Neuron (in vitro differentiated cells): Measurements from ENCODE around the gene NUDT17.

Source experiments
- H2AFZ ChIP-seq: one replicate; pipeline ENCODE4 v1.6.1; 2013; ENCODE audit warnings: low read depth, mild to moderate bottlenecking, inconsistent platforms, low read length, moderate library complexity
- H3K27me3 ChIP-seq: one replicate; pipeline ENCODE4 v1.6.1; 2013; ENCODE audit warnings: low read length; ENCODE audit not compliant: insufficient read depth
- H3K36me3 ChIP-seq: one replicate; pipeline ENCODE4 v1.6.1; 2013; ENCODE audit warnings: low read length; ENCODE audit not compliant: insufficient read depth
- H3K4me1 ChIP-seq: one replicate; pipeline ENCODE4 v1.6.1; 2013; ENCODE audit warnings: low read length; ENCODE audit not compliant: insufficient read depth
- H3K4me3 ChIP-seq: 2 replicates; pipeline ENCODE4 v1.5.1; 2013; ENCODE audit warnings: mild to moderate bottlenecking, low read length, moderate library complexity
- H3K9me3 ChIP-seq: one replicate; pipeline ENCODE4 v1.6.1; 2013; ENCODE audit warnings: low read length

Gene NUDT17

DNA sequence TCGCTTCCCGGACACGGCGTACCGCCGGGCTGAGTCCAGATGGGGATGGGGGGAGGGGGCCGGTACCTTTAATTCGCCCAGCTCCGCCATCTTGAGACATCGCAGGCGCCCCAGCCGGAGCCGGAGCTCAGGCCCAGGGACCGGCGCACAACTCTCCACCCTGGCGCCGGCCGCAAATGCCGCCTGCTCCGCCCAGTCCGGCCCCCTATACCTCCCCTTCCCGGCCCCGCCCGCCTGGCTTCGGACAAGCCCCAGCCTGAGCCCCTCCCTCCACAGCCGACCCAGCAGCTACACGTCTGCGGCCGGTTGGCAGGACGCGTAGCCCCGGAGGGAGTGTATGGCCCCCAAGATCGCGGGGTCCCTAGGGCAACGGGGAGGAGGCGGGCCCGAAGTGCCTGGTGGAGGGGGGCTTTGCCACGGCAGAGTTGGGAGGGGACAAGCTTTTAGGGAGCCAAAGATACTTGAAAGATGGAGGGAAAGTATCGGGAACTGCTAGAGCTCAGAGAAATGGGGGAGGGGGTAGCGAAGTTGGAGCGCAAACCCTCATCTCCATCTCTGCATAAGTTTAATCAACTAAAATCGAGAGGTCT, 13.6 kb downstream of the NUDT17 start, which contains the start of gene PIAS3:
Gene PIAS3, minus strand, starts transcription at position 181 of the 590 bp plus-strand sequence. Its CDS starts 91 bp downstream, at position 90.
- peaks cover 27% of the 10 kb centered on the region for H3K36me3 ChIP-seq
- peaks cover 10% of the 10 kb centered on the region for H3K4me1 ChIP-seq
- H3K27me3 ChIP-seq = no peaks in the 10 kb centered on the region
- peak within 1 kb of the TSS; percentile 77 for H3K4me3 ChIP-seq
- no peaks in the 10 kb centered on the region for H3K9me3 ChIP-seq
- H2AFZ ChIP-seq = peak within 1 kb of the TSS; percentile 79

GRCh38 chr1:145859491-145860023, 14.1 kb downstream of the NUDT17 start:
- Histone ChIP-seq H3K36me3 (peaks cover 23% of the 10 kb centered on the region), H3K4me3 (peak overlapping the region; percentile 77), H2AFZ (peak overlapping the region; percentile 79), H3K27me3 (no peaks in the 10 kb centered on the region), H3K4me1 (peaks cover 10% of the 10 kb centered on the region), H3K9me3 (no peaks in the 10 kb centered on the region)

DNA sequence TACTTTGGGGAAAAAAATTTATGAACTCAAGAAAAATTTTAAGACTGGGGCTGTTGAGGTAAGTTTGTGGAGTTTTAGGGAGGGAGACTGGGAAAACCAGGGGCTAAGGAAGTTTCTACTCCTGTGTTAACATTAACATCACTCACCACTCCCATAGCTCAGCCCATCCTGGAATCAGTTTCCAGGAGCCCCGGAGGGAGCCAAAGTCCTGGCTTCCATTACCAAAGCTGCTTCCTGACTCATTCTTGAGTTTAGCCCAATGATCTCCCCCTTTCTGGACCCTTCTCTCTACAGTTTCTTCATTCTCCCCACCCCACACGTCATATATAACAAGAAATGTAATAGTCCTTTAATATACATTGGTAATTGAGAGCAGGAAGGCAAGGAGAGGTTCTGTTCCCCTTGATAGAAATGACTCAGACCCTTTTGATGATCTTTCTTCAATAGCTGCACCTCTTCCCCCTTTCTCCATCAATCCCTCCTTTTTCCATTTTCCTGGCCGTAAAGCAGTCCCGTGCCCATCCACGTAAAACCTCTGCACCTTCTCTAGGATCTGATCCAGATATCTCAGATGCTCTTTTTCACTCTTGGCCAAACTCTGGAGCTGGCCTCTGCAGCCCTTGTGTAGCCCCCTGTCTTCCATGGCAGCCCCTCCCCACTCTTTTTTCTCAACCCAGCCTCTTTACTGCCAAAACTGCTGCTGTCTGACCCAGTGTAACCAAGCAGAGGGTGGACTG, 18.0 kb downstream of the NUDT17 start:
- Histone ChIP-seq H3K9me3 (no peaks in the 10 kb centered on the region), H3K27me3 (no peaks in the 10 kb centered on the region), H3K4me3 (no peak overlapping the region), H2AFZ (no peak overlapping the region), H3K4me1 (peaks cover 4% of the 10 kb centered on the region), H3K36me3 (no peaks in the 10 kb centered on the region)

GRCh38 chr1:145868232-145868631, 22.8 kb downstream of the NUDT17 start:
- H3K36me3 ChIP-seq = no peaks in the 10 kb centered on the region
- H3K4me1 ChIP-seq = peaks cover 3% of the 10 kb centered on the region
- H3K4me3 ChIP-seq = no peak overlapping the region
- H2AFZ ChIP-seq = no peak overlapping the region
- peaks cover under 1% of the 10 kb centered on the region for H3K9me3 ChIP-seq
- peaks cover 19% of the 10 kb centered on the region for H3K27me3 ChIP-seq

GRCh38 chr1:145871994-145872924, 26.8 kb downstream of the NUDT17 start:
- no peaks in the 10 kb centered on the region for H3K36me3 ChIP-seq
- H3K4me3 ChIP-seq = peak overlapping the region; percentile 37
- peaks cover 45% of the 10 kb centered on the region for H3K27me3 ChIP-seq
- H2AFZ ChIP-seq = peak overlapping the region; percentile 47
- peaks cover 3% of the 10 kb centered on the region for H3K4me1 ChIP-seq
- peaks cover 5% of the 10 kb centered on the region for H3K9me3 ChIP-seq

- Histone ChIP-seq H3K4me1 (peaks cover 5% of the 10 kb centered on the region), H2AFZ (no peak overlapping the region), H3K27me3 (peaks cover 65% of the 10 kb centered on the region), H3K4me3 (no peak overlapping the region), H3K36me3 (no peaks in the 10 kb centered on the region), H3K9me3 (peaks cover 5% of the 10 kb centered on the region)
These were observed 29.2 kb downstream of the NUDT17 start for GRCh38 chr1:145874646-145875045.

- Histone ChIP-seq H3K4me3 (no peak overlapping the region), H3K9me3 (peaks cover 5% of the 10 kb centered on the region), H3K36me3 (no peaks in the 10 kb centered on the region), H2AFZ (no peak overlapping the region), H3K4me1 (peaks cover 7% of the 10 kb centered on the region), H3K27me3 (peaks cover 63% of the 10 kb centered on the region)
These were observed 32.6 kb downstream of the NUDT17 start for GRCh38 chr1:145877923-145878486.

- H2AFZ ChIP-seq = no peak overlapping the region
- peaks cover 61% of the 10 kb centered on the region for H3K27me3 ChIP-seq
- H3K9me3 ChIP-seq = peaks cover 2% of the 10 kb centered on the region
- H3K36me3 ChIP-seq = no peaks in the 10 kb centered on the region
- H3K4me3 ChIP-seq = no peak overlapping the region
- H3K4me1 ChIP-seq = peaks cover 7% of the 10 kb centered on the region
These were observed 33.3 kb downstream of the NUDT17 start for GRCh38 chr1:145878724-145879123.

GRCh38 chr1:145879775-145880174, 34.3 kb downstream of the NUDT17 start:
- Histone ChIP-seq H3K36me3 (no peaks in the 10 kb centered on the region), H3K4me3 (no peak overlapping the region), H3K9me3 (peaks cover 2% of the 10 kb centered on the region), H3K27me3 (peaks cover 63% of the 10 kb centered on the region), H2AFZ (no peak overlapping the region), H3K4me1 (peaks cover 7% of the 10 kb centered on the region)

- Histone ChIP-seq H3K4me3 (no peak overlapping the region), H3K9me3 (no peaks in the 10 kb centered on the region), H3K27me3 (peaks cover 45% of the 10 kb centered on the region), H2AFZ (no peak overlapping the region), H3K36me3 (no peaks in the 10 kb centered on the region), H3K4me1 (peaks cover 9% of the 10 kb centered on the region)
These were observed 39.2 kb downstream of the NUDT17 start for GRCh38 chr1:145884675-145885074.

GRCh38 chr1:145885738-145886287, 40.4 kb downstream of the NUDT17 start, which contains the start of gene ANKRD35:
ANKRD35 (minus strand) TSS chr1:145885866; CDS start chr1:145885758, 108 bp downstream.
- H3K4me3 ChIP-seq = peak within 1 kb of the TSS; percentile 73
- H2AFZ ChIP-seq = peak within 1 kb of the TSS; percentile 88
- peaks cover 38% of the 10 kb centered on the region for H3K27me3 ChIP-seq
- H3K9me3 ChIP-seq = no peaks in the 10 kb centered on the region
- peaks cover 6% of the 10 kb centered on the region for H3K4me1 ChIP-seq
- H3K36me3 ChIP-seq = no peaks in the 10 kb centered on the region

DNA sequence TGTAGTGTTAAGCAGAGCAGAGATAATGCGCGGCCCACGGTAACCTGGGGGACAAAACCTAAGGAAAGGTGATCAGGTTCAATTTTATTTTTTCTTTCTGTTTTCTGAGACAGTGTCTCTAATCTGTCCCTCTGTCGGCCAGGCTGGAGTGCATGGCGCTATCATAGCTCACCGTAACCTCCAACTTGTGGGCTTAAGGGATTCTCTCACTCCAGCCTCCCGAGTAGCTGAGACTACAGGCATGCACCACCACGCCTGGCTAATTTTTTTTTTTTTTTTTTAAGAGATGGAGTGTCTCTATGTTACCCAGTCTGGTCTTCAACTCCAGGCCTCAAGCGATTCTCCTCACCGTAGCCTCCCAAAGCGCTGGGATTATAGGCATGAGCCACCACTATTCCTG, 41.0 kb downstream of the NUDT17 start:
- Histone ChIP-seq H3K27me3 (peaks cover 36% of the 10 kb centered on the region), H3K4me1 (peaks cover 6% of the 10 kb centered on the region), H2AFZ (no peak overlapping the region), H3K36me3 (no peaks in the 10 kb centered on the region), H3K4me3 (peak overlapping the region; percentile 73), H3K9me3 (no peaks in the 10 kb centered on the region)
